LHCN-M2 (cell line): ENCODE data around the gene SLC2A3. TPM values are rescaled to one million over a fixed set of nuclear protein-coding genes. Genes with fewer than 3 reads are reported as not detected.
"Not testable (repeated sequence)": the region's sequence is repeated elsewhere in the genome, so short reads cannot be mapped to it uniquely, and the experiment has no call there.

ENCODE experiments used
- DNase-seq: peaks from one replicate; pipeline ENCODE4 v3.0.0-alpha.2; 2012; ENCODE audit warnings: low read depth
- polyA plus RNA-seq: library from polyadenylated mRNA; unstranded; fragments of >200 nt; gene quantifications from one replicate; pipeline ENCODE4 v1.2.1, GENCODE V29; 2012; ENCODE audit warnings: missing spikeins
- total RNA-seq: library from RNA; depleted of rRNA; stranded (reverse); fragments of >200 nt; gene quantifications from 2 replicates; pipeline ENCODE4 v1.2.3, GENCODE V29; 2014; rRNA removed

SLC2A3 gene
- total RNA-seq: 25.6 and 36.9 TPM in 2 replicates
- polyA plus RNA-seq: 26.4 TPM

- DNase-seq: peak; percentile 93
Measured at GRCh38 chr12:7935590-7936581, at the start of gene SLC2A3. Gene SLC2A3 (minus strand): TSS chr12:7936187. CDS start chr12:7936034, 153 bp downstream.

- no peak for DNase-seq
Measured at GRCh38 chr12:7984900-7985299, 48.9 kb upstream of the SLC2A3 start.

- not testable (repeated sequence) for DNase-seq
Measured at GRCh38 chr12:7983460-7983859, 47.5 kb upstream of the SLC2A3 start.

- not testable (repeated sequence) for DNase-seq
Measured at GRCh38 chr12:7983019-7983418, 47.0 kb upstream of the SLC2A3 start.

- DNase-seq: not testable (repeated sequence)
Measured at GRCh38 chr12:7982332-7982735, 46.3 kb upstream of the SLC2A3 start.

GRCh38 chr12:7981446-7981845, 45.5 kb upstream of the SLC2A3 start:
- no peak for DNase-seq

GRCh38 chr12:7977351-7978124, 41.6 kb upstream of the SLC2A3 start:
- DNase-seq: not testable (repeated sequence)

- no peak for DNase-seq
Measured at GRCh38 chr12:7973457-7973825, 37.5 kb upstream of the SLC2A3 start.

- no peak for DNase-seq
Measured at GRCh38 chr12:7972734-7973456, 36.9 kb upstream of the SLC2A3 start.

- DNase-seq: not testable (repeated sequence)
Measured at GRCh38 chr12:7972269-7972668, 36.3 kb upstream of the SLC2A3 start.

GRCh38 chr12:7971765-7972164, 35.8 kb upstream of the SLC2A3 start:
- DNase-seq: not testable (repeated sequence)

GRCh38 chr12:7970475-7971252, 34.7 kb upstream of the SLC2A3 start:
- DNase-seq: peak; percentile 89

GRCh38 chr12:7966563-7966962, 30.6 kb upstream of the SLC2A3 start:
- DNase-seq: no peak

- DNase-seq: not testable (repeated sequence)
Measured at GRCh38 chr12:7964669-7965068, 28.7 kb upstream of the SLC2A3 start.

GRCh38 chr12:7961395-7962178, 25.6 kb upstream of the SLC2A3 start:
- no peak for DNase-seq

- DNase-seq: peak; percentile 23
Measured at GRCh38 chr12:7959701-7960121, 23.7 kb upstream of the SLC2A3 start.

- DNase-seq: no peak
Measured at GRCh38 chr12:7959278-7959677, 23.3 kb upstream of the SLC2A3 start.

GRCh38 chr12:7954877-7955276, 18.9 kb upstream of the SLC2A3 start:
- DNase-seq: not testable (repeated sequence)

- not testable (repeated sequence) for DNase-seq
Measured at GRCh38 chr12:7954418-7954817, 18.4 kb upstream of the SLC2A3 start.

- DNase-seq: not testable (repeated sequence)
Measured at GRCh38 chr12:7953912-7954311, 17.9 kb upstream of the SLC2A3 start.
